ENCODE measurements around the gene CABLES1.

CABLES1 gene

DNA sequence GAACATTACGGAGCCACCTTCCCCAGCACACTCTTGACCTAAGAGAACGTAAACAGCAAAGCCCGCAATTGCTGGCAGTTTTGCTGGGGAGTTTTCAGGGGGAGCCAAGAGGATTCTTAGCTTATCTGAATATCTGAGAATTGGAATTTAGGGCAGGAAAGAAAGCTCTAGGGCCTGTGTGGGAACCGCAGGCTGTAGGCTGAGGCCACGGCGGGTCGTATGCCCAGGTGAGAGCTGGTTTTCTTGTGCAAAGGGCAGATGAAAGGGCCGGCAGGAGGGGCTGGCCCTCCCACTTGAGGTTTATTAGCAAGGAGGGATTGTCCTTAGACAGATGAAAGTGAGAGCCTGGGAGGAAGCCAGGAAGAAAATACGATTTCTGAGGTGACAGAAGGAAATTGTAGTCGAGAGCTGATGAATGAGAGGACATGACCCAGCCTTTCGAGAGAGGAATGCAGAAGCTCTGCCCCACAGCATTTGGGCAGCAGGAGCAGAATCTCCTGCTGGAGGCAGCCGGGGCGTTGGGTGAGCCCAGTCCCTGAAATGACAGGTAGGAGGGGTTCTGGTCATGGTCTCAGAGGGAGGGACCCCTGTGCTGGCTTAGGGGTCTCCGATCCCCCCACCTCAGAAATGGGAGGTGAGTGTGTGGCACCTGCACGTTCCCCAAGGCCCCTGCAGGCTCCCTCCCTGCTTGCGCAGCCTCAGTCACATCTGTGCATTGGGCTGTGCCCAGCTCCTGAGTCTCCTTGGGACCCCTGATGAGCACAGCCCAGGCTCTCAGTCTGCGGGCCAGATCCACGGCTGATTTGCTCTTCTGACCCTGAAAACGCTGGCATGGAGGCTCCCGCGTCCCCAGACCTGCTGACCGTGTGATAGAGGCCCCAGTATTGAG is 61.1 kb downstream of the CABLES1 start:
- DNase-seq, result no peak

DNA sequence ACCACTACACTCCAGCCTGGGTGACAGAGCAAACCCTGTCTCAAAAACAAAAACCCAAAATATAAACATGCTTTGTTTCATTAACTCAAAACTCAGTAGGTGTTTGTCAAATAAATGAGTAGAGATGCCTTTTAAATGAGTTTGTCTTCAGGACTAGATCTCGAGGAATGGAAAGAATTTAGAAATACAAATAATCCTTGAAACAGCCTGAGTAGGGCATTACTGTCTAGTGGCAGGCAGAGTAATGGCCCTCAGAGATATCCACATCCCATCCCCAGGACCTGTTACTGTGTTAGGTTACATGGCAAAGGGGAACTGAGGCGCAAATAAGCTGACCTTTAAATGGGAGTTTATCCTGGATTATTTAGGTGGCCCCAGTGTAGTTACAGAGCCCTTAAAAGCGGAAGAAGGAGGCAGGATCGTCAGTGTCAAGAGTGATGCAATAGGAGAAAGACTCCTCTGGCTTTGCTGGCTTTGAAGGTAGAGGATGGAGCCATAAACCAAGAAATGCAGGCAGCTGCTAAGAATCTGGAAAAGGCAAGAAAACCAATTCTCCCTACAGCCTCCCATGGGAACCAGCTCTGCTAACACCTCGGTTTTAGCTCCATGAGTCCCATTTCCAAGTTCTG is 63.0 kb downstream of the CABLES1 start:
- no peak for DNase-seq

DNA sequence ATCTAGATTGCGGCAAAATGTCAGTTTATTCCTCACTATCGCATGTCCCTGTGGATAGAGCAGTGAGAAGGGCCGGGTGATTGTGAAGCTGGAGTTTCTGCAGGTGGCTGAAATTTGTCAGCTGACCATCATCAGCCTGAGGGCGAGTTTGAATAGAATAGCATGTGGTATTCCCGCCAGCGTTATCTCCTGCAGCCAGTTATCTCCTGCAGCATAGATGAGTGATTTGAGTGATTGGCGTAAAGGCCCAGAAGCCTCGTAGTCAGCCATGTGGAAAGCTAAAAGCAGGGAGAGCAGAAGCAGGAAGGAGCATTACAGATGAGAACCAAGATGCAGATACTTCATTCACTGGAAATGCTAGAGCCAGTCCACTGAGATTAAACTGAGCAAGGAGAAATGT is 65.5 kb downstream of the CABLES1 start:
- peak; percentile 13 for DNase-seq

DNA sequence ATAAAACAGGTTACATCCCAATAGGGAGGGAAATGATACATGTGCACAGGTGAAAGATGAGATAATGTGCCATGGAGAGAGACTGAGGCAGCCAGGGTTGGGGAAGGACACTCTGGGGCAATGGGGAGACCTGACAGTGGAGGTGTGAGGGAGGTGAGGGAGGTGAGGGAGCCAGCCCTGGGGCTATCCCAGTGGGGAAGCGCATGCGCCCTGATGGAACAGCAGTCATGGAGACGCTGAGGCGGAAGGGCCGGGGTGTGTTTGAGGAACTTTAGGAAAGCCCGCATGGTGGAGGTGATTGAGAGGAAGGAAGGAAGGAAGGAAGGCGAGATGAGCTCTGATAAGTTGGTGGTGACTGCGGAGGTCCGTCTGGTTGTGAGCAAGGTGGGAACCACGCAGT is 66.5 kb downstream of the CABLES1 start:
- no peak for DNase-seq

DNA sequence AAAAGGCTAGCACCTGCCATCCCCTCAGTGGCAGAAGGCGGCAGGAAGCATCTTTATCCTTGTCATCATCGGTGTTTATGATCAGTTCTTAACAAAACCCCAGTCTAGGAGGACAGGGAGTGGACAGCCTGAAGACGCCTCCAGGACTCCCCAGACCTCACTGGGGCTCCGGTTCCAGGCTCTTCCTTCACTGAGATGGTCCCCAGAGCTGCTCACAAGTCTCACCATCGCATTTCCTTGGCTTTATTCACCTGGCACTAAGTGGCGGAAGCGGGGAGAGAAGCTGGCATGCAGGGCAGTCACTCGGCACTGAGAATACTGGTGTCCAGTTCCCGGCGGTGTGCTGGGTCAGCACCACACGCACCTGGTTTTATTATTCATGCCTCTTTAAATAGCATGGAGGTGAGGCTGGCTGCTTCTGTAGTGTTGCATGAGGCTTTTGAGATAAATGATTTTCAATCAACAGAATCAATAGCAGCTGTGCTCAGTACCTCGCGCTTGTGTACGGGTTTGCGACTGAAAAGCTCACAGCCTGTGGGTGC is 68.7 kb downstream of the CABLES1 start:
- DNase-seq, result no peak

DNA sequence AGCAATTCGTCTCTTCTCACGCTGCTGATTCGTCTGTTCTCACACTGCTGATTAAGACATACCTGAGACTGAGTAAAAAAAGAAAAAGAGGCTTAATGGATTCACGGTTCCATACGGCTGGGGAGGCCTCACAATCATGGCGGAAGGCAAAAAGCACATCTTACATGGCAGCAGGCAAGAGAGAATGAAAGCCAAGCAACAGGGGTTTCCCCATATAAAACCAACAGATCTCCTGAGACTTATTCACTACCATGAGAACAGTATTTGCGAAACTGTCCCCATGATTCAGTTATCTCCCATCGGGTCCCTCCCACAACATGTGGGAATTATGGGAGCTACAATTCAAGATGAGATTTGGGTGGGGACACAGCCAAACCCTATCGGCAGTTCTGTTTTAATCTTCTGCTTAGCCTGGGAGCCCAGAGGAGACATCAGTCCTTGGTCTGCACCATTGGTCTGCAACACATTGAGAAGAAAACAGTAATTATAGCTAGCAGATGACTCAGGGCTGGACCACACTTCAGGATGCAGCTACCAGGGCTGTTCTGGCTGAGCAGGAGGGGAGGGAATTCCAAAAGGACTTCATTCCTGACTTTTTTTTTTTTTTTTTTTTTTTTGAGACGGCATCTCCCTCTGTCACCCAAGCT is 69.4 kb downstream of the CABLES1 start:
- DNase-seq, result no peak

DNA sequence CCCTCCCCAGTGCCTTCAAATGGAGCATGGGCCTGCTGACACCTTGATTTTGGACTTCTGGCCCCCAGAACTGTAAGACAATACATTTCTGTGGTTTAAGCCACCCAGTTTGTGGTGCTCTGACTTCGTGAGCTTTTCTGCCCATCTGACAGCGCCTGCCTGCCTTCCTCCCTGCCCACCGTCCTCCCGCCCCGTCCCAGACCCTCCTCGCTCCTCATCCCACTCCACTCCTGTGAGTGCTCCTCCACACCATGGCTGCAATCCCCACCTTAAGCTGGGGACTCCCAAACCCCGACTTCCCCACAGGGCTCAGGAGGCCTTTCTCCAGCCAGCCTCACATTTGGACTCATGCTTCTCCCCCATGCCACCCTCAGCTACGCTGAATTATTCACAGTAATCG is 70.7 kb downstream of the CABLES1 start:
- DNase-seq, result no peak

DNA sequence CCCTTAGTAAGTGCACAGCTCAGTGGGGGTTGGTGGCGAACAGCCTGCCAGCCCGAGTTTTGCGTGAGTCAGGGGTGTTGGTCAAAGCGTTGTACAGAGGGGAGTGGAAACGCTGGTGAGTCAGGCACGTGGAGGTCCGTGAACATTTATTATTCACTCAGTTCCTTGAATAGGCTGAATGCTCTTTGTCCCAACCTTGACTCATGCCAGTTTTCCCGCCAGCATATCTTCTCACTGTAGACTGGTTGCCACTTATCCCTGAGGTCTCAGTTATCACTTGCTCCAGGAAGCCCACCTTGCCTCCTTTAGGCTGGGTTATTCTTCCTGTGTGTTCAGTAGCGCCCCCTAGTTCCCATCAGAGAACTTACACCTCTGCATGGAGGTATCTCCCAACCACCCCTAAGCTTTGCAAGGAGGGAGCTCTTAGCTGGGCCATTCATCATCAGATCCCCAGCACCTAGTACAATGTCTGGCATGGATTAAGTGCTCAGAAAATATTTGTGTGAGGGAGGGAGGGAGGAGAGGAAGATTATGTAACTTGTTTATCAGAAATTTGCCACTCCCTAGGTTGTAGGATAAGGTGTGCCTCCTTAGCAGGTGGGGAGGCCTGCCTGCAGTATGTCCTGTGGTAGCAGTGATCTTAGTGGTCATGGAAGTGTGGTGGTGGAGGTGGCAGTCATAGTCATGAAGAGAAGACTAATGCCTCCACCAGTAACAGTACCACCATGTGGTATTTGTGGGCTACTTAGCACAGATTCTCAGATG is 72.1 kb downstream of the CABLES1 start:
- DNase-seq, result no peak

DNA sequence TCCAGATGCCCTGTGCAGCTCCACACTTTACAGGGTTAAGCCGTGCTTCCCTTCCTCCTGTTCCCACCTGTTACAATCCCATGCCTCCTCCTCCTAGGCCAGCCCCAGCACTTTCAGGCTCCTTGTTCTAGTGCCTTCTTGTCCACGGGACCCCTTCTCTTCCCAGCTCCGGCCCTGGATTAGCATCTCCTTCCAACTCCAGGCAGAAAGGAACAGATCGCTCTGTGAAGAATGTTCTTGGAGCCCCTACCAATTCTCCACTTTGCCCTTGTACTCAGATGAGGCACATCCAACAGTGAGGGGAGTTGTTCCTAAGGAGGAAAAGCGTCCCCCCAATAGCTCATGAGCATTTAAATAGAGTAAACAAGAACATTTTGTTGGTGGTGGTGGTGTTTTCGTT is 72.7 kb downstream of the CABLES1 start:
- no peak for DNase-seq

DNA sequence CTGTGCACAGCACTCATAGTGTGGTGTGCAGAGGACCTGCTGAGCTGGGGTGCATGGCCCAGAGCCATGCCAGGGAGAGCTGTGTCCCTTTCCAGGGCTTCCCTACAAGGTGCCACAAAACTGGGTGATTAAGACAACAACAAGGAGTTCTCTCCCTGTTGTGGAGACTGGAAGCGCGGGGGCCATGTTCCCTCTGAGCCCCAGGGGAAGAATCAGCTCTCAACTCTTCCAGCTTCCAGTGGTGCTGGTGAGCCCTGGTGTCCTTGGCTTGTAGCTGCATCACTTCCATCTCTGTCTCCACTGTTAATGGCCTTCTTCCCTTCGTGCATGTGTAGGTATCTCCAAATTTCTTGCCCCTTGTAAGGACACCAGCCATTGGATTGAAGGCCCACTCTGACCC is 73.3 kb downstream of the CABLES1 start:
- DNase-seq, result no peak

DNA sequence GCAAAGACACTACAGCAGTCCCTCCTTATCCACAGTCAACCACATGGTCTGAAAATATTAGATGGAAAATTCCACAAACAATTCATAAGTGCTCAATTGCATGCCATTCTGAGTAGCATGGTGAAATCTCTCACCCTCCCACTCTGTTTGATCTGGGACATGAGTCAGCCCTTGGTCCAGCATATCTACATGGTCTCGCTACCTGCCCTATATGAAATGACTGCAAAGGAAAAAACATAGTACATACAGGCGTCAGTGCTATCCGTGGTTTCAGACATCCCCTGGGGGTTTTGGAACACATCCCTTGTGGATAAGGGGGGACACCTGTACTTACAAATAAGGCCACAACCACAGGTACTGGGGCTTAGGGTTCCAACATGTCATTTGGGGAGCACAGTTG is 73.7 kb downstream of the CABLES1 start:
- no peak for DNase-seq

DNA sequence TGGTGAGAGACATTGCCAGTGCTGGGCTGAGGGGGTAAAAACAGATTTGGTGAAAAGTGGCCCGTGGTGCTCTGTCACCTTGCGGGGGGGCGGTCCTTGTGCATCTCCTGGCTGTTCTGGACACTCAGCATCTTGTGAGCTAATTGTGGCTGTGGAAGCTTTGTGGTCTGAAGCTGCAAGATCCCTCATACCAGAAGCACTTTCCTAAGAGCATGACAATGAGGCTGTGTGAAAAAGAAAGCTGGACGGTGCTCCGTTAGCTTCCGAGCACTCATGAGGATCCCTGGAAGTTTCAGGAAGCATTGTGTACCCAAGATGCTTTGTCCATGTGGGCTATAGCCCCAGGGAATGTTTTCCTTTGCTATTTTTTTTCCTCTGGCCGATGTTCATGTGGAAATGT is 74.5 kb downstream of the CABLES1 start:
- DNase-seq, result no peak

DNA sequence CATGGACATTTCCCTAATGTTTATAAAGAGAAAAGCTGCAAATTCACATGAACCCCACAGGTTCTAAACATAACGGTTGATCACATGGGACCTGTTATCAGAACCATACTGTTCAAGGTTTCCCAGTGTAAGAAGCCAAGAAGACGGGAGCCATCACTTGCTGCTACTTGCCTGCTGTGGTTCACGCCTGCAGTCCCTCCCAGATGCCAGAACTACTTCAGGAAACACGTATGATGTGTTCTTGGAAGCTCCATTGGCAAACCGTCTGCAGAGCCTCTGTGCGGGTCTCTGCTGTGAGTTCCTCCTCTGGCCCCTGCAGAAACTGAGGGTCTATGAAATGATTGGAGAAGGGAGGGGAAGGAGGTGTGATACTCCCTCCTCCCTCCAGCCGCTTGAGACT is 75.2 kb downstream of the CABLES1 start:
- DNase-seq, result no peak

DNA sequence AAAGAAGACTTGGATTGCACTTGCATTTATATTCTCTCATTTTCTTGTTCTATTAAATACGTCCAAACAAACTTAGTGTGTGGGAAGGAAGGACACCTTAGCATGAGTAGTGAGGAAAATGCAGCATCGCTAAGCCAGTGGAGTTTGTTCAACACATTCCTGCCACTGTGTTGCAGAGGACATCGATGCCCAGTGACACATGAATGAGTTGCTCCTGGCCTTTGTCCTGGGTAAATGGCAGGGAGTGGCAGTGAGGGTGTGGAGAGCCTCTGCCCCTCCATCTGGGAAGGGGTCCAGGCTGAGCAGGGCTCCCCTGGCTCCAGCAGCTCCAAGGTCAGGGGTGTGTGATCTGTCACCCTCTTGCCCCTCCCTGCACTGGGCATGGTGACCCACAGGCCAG is 75.9 kb downstream of the CABLES1 start:
- no peak for DNase-seq

DNA sequence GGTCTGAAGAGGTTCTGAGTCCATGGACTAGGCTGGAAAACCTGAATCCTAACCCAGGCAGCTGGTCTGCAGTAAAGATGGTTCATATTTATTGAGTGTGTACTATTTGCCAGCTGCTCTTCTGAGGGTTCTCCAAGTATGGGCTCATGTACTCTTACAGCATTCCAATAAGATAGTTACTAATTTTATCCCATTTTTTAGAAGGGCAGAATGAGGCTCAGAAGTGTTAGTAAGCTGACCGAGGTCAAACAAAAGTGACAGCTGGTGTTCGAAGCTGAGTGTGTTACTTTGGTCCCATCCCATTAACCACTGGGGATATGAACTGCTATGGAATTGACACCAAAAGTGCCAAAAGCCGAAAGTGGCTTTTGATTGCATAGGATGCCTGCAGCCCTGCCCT is 76.9 kb downstream of the CABLES1 start:
- DNase-seq, result no peak

DNA sequence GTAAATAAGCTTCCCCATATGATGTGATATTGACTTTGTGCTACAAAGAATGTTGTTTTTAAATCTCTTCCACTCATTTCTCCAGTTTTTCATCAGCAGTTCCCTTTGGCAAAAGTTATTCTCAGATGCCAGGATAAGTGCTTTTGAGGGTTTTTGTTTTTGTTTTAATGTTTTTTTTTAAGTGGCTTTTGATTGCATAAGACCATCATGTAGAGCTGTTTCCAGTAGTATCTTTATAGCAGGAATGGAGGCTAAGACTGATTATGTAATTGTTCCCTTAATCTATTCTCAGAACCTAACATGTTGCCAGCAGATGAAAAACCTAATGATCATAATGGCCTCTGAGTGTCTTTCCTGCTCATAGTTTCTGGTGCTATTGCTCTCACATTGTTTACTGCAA is 77.9 kb downstream of the CABLES1 start:
- no peak for DNase-seq

DNA sequence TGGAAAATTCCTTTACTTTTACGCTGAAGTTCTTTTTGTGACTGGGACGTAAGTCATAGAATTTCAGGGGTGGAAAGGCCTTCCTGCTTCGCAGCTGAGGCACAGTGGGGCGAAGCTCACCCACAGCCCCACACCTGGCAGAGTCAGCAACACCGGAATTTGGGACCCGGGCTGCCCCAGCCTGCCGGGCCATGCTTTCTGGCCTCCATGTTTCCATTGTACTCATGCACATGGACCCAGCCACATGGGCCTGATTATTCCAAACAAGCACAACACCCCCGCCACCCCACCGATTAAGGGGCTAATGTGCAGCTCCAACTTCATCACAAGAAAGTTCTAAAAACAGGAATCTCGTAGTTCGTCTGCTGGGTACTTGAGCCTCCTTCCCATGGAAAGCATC is 82.5 kb downstream of the CABLES1 start:
- DNase-seq, result no peak

DNA sequence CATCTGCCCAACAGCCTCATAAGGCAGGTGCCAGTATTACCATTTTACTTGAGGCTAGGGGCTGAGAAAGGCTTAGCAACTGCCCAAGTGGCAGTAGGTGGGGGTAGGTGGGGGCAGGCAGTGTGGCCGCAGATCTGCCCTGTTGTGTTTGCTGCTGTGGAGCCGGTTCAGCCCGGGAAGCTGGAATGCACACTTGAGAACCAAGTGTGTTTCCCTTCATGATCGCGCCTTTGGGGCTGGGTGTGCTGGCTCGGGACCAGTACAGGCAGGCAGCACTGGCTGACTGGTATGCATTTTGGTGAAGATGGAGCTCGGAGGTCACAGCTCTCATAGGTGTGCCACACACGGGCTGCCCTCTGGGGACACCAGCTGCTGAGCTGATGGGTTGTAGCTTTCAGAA is 85.1 kb downstream of the CABLES1 start:
- no peak for DNase-seq

DNA sequence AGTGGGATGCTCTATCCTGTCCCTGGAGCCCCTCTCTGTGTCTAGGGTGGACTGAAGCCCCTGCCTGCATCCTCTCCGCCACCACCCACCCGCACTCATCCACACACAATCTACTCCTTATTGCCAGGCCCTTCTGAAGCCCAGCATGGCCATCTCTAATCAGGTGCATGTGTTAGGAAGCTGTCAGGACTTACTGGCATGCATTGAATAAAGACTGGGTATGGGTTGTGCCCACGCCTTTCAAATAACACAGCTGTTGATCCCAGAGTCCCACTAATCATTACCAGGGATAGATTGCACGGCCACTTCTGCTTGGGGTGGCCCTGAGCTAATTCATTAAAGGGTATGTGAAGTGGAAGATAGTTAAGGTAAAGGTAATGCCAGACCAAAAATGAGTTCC is 88.4 kb downstream of the CABLES1 start:
- no peak for DNase-seq

DNA sequence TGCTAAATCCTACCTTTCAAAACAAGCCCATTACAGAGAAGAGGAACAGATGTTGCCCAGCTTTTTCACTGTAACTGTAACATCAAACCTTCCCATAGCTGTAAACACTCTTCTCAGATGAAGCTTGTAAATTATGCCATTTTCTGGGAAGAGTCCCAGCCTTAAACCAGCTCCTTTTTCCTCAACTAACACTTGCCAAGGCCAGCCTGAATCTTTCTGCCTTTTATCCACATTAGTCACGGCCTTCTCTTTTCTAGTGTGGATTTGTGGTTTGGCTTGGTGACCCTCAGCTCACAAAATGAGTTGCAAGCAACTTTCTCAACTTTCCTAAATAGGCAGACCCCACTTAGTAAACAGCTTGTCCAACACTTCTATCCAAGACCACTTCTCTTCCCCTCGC is 90.2 kb downstream of the CABLES1 start:
- DNase-seq, result no peak

DNA sequence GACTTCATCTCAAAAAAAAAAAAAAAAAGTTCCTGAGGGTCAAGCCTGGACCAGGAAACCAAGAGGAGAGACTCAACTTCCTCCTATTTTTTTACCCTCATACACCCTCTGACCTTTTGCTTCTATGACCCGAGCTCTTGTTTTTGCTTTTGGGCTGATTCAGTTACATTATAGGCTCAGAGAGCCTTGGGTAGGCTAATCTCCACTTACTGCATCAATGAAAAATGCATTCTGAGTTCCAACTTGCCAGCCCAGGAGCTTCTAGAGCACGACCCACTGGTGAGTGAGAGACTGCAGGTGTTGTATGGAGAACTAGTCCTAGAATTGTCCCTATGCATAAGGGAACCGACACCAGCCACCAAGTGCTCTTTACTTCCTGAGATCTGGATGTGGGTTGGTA is 91.1 kb downstream of the CABLES1 start:
- no peak for DNase-seq

DNA sequence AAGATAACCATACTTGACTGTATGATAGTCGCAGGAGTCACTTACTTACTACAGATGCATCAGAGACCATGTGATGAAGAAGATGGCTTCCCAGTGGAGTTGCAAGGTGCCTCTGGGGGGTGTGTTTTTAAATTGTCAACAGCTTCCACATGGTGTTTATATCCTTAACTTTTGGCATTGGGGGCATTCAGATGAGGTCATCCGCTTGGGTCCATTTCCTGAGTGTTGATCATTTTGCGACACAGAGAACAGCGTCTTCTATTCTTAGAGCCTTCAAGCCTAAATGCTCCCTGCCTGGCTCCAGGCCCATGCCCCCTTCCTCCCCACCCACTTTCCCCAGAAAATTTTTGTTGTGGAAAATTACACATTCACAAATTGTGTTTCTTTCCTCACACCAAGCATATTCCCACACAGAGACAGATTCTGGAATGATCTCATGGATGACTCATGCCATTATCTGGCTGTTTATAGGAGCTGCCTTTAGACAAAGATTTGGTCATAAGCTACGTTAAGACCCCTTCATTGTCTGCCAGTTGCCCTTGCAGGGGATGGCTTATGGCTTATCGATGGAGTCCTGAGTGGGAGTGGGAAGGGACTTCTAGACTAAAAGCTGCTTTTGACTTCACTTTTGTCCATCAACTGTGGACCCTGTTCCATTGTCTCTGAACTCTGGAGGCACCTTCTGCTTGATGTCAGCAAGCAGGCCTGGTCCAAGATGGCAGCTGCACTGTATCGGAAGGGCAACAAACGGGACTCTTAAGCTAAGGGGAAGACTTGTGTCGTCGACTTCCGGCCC is 91.8 kb downstream of the CABLES1 start:
- DNase-seq, result no peak

Data from NCI-H1105 (cell line).